HUES64 (cell line): Measurements from ENCODE around the gene KIAA1549.

ENCODE experiments used
- H3K27ac ChIP-seq: 2 replicates; pipeline ENCODE4 v1.7.0; 2013; ENCODE audit warnings: low read depth, low read length, inconsistent platforms
- H3K27me3 ChIP-seq: 2 replicates; pipeline ENCODE4 v1.6.1; 2013; ENCODE audit warnings: mild to moderate bottlenecking, low read length; ENCODE audit not compliant: insufficient read depth
- H3K36me3 ChIP-seq: 2 replicates; pipeline ENCODE4 v1.6.1; 2013; ENCODE audit warnings: mild to moderate bottlenecking, low read length; ENCODE audit not compliant: insufficient read depth
- H3K4me1 ChIP-seq: 2 replicates; pipeline ENCODE4 v1.6.1; 2013; ENCODE audit warnings: mild to moderate bottlenecking, low read length, moderate library complexity; ENCODE audit not compliant: insufficient read depth
- H3K4me3 ChIP-seq: 2 replicates; pipeline ENCODE4 v1.5.1; 2013; ENCODE audit warnings: mild to moderate bottlenecking, low read length, moderate library complexity
- H3K9ac ChIP-seq: 2 replicates; pipeline ENCODE4 v1.6.1; 2013; ENCODE audit warnings: mild to moderate bottlenecking, low read depth, low read length
- H3K9me3 ChIP-seq: 2 replicates; pipeline ENCODE4 v1.6.1; 2013; ENCODE audit warnings: low read depth, low read length; ENCODE audit not compliant: insufficient read depth
- WGBS: fragments of 150-250, 120-280 bp; methylation state at CpG from one replicate; pipeline ENCODE4 v1.1.7; 2013; ENCODE audit warnings: missing lambda C conversion rate; 5-methylcytosine and 5-hydroxymethylcytosine counted together

Gene KIAA1549

DNA sequence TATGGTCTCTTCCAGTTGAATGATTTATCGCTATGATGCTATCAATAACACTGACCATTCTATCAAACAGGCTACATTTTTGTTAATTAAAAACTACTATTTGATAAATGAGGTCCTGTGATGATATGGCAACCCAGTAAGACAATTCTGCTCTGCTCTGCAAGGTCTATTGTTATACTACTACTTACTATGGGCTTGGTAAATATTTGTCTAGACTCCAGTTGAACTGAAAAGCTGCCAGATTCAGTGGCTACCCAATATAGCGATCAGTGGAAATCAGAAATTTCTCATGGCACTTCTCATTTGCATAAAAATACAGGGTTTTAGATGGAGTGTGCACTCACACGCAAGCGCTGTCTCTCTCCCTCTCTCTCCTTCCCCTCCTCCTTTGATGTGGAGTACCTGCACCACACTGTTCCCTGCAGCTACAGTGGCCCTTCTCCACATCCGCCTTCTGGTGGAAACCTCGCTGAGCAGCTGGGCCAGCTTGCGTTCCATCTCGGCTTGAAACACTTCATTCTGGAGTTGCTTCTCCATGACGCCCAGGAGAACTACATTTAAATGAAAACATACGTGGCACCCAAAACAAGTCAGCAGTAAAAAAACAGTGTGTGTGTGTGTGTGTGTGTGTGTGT is 77.9 kb downstream of the KIAA1549 start:
- H3K36me3 ChIP-seq, result peaks cover 56% of the 10 kb centered on the region
- H3K4me1 ChIP-seq, result no peaks in the 10 kb centered on the region
- 94% methylated on average over 10 of the region's 10 CpGs for WGBS
- H3K27ac ChIP-seq, result no peak overlapping the region
- no peaks in the 10 kb centered on the region for H3K9me3 ChIP-seq
- no peak overlapping the region for H3K9ac ChIP-seq
- H3K4me3 ChIP-seq, result no peak overlapping the region
- no peaks in the 10 kb centered on the region for H3K27me3 ChIP-seq

GRCh38 chr7:138902161-138902560 is 79.0 kb downstream of the KIAA1549 start:
- H3K27me3 ChIP-seq, result no peaks in the 10 kb centered on the region
- no peaks in the 10 kb centered on the region for H3K9me3 ChIP-seq
- H3K9ac ChIP-seq, result no peak overlapping the region
- WGBS, result 91% methylated on average over 3 of the region's 3 CpGs
- H3K4me3 ChIP-seq, result no peak overlapping the region
- no peaks in the 10 kb centered on the region for H3K4me1 ChIP-seq
- no peak overlapping the region for H3K27ac ChIP-seq
- peaks cover 55% of the 10 kb centered on the region for H3K36me3 ChIP-seq

DNA sequence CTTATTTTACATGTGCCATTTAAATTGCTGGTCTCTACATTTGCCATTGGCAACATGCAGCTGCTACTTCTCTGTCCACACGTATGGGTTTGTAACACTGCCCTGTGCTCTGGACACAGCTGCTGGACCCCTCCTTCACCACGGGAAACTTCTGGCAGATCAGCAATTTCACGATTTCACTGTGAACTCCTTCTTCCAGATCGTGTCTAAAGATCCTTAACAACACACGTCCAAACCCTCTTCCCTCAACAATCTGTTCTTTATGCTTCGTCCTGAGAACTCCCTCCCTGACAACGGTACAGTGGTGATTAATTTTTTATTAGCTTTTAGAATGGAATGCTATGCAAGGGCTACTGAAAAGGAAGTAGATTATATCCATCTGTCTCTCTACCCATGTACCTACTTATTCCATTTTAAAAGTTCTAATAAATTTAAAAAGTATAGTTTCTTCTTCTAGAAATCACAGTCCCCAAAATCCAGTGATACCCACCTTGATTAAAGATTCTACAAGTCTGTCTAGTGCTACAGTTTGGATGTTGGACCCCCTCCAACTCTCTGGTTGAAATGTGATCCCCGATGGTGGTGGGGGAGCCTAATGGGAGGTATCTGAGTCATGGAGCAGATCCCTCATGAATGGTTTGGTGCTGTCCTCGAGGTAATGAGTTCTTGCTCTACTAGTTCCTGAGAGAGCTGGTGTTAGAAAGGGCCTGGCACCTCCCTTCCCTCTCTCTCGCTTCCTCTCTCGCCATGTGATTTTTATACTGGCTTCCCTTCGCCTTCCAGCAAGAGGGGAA is 81.0 kb downstream of the KIAA1549 start:
- Histone ChIP-seq H3K27ac (no peak overlapping the region), H3K36me3 (peaks cover 48% of the 10 kb centered on the region), H3K9ac (no peak overlapping the region), H3K27me3 (no peaks in the 10 kb centered on the region), H3K4me3 (no peak overlapping the region), H3K9me3 (no peaks in the 10 kb centered on the region), H3K4me1 (no peaks in the 10 kb centered on the region)
- WGBS, result 85% methylated on average over 10 of the region's 12 CpGs

DNA sequence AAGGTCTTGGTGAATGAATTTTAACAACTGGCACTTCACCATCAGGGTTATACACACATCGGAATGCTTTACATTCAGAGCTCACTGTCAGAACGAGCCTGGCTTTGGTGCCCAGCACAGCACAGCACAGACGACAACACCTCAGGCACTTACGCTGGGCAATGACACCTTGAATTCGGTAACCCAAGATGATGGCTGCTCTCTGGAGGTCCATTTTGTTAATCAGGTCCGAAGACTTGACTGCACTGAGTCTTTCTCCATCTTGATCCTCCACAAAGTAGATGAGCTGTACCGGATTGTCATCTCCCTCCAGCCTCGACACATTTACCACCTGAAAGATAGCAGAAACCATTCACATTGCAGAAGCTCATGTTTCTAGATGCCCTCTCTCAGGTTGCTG is 82.4 kb downstream of the KIAA1549 start:
- Histone ChIP-seq H3K27me3 (no peaks in the 10 kb centered on the region), H3K9ac (no peak overlapping the region), H3K9me3 (no peaks in the 10 kb centered on the region), H3K27ac (no peak overlapping the region), H3K36me3 (peaks cover 50% of the 10 kb centered on the region), H3K4me1 (no peaks in the 10 kb centered on the region), H3K4me3 (no peak overlapping the region)
- WGBS, result 90% methylated on average over 8 of the region's 8 CpGs

- Histone ChIP-seq H3K27ac (no peak overlapping the region), H3K36me3 (peaks cover 50% of the 10 kb centered on the region), H3K9me3 (no peaks in the 10 kb centered on the region), H3K4me3 (no peak overlapping the region), H3K27me3 (no peaks in the 10 kb centered on the region), H3K9ac (no peak overlapping the region), H3K4me1 (no peaks in the 10 kb centered on the region)
- 100% methylated on average over 1 of the region's 3 CpGs for WGBS
Observed at GRCh38 chr7:138898255-138898654, 82.9 kb downstream of the KIAA1549 start.

DNA sequence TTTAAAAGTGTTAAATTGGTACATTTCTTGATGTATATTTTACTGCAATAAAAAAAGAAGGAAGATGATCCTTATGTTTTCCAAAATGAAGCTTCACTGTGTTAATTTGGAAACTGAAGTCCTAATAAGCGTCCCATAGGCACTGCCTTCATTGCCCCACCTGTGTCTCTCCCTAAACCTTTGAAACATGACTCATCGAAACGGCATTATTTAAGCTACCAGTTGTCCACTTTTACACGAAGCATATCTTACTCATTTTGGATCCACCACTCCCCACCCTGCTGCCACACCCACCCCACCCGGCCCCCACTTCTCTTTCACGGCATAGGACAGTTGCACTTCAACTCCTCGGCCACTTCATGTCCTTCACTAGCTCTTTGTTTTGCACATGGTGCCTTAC is 85.5 kb downstream of the KIAA1549 start:
- H3K36me3 ChIP-seq, result peaks cover 58% of the 10 kb centered on the region
- no peak overlapping the region for H3K9ac ChIP-seq
- H3K27ac ChIP-seq, result no peak overlapping the region
- H3K27me3 ChIP-seq, result no peaks in the 10 kb centered on the region
- WGBS, result 94% methylated on average over 7 of the region's 7 CpGs
- no peaks in the 10 kb centered on the region for H3K4me1 ChIP-seq
- H3K4me3 ChIP-seq, result no peak overlapping the region
- H3K9me3 ChIP-seq, result no peaks in the 10 kb centered on the region

DNA sequence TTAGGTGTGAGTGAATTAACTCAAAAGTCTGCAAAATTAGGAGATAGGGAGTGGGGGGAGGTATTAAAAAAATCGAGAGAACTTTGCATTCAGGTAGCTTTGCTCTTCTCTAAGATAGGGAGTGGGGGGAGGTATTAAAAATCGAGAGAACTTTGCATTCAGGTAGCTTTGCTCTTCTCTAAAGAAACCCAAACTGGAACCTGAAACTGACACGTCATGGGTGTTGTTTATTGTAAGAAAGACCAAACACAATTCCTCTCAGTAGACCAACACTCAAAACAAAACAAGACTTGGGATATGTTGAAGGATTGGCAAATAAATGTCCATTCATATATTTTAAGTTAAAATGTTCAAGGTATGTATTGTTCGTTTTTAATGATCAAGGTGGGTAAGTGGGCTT is 87.9 kb downstream of the KIAA1549 start:
- Histone ChIP-seq H3K9ac (no peak overlapping the region), H3K27me3 (no peaks in the 10 kb centered on the region), H3K36me3 (peaks cover 46% of the 10 kb centered on the region), H3K4me1 (peaks cover 8% of the 10 kb centered on the region; the same call in 1 of the 2 replicates), H3K27ac (no peak overlapping the region), H3K9me3 (no peaks in the 10 kb centered on the region), H3K4me3 (no peak overlapping the region)
- 90% methylated on average over 3 of the region's 4 CpGs for WGBS

DNA sequence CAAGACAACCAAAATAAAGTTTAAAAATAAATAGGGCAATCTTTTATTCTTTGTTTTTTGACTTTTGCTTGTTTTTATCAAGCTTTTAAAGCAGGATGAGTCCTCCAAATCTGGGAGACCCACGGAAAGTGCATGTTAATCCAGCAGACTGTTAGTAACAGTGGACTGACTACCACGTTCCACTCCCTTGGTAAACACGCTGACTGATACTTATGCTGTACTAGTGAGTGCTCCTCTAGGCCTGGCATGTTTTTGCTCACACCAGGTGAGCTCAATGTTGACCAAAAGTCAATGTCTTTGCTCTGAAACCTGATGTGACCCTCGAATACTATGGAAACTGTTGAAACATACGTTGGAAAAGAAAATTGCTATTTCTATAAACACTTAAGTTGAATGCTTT is 88.4 kb downstream of the KIAA1549 start:
- Histone ChIP-seq H3K9ac (no peak overlapping the region), H3K4me3 (no peak overlapping the region), H3K4me1 (peaks cover 8% of the 10 kb centered on the region; the same call in 1 of the 2 replicates), H3K36me3 (peaks cover 45% of the 10 kb centered on the region), H3K9me3 (no peaks in the 10 kb centered on the region), H3K27me3 (no peaks in the 10 kb centered on the region), H3K27ac (no peak overlapping the region)
- 93% methylated on average over 5 of the region's 5 CpGs for WGBS

GRCh38 chr7:138892006-138892630 is 89.1 kb downstream of the KIAA1549 start:
- WGBS, result 92% methylated on average over 3 of the region's 3 CpGs
- Histone ChIP-seq H3K27me3 (no peaks in the 10 kb centered on the region), H3K9me3 (no peaks in the 10 kb centered on the region), H3K27ac (no peak overlapping the region), H3K9ac (no peak overlapping the region), H3K36me3 (peaks cover 44% of the 10 kb centered on the region), H3K4me3 (no peak overlapping the region), H3K4me1 (peaks cover 8% of the 10 kb centered on the region; the same call in 1 of the 2 replicates)

- Histone ChIP-seq H3K27me3 (no peaks in the 10 kb centered on the region), H3K4me3 (no peak overlapping the region), H3K9ac (no peak overlapping the region), H3K4me1 (peaks cover 8% of the 10 kb centered on the region; the same call in 1 of the 2 replicates), H3K9me3 (no peaks in the 10 kb centered on the region), H3K27ac (no peak overlapping the region), H3K36me3 (peaks cover 40% of the 10 kb centered on the region)
- 94% methylated on average over 5 of the region's 5 CpGs for WGBS
Observed at GRCh38 chr7:138891446-138891810, 89.8 kb downstream of the KIAA1549 start.
